Adipocyte (in vitro differentiated cells): ENCODE results near the gene RFT1.

Source experiments
- DNase-seq: peaks from one replicate; pipeline ENCODE4 v3.0.0-alpha.2; 2015; ENCODE audit warnings: low read depth
- H3K27me3 ChIP-seq: replicated peaks from 2 replicates; pipeline ENCODE4 v1.7.0; 2013; ENCODE audit warnings: mild to moderate bottlenecking, low read length, moderate library complexity; ENCODE audit not compliant: control insufficient read depth, insufficient read depth
- H3K36me3 ChIP-seq: 2 replicates; pipeline ENCODE4 v1.7.0; 2013; ENCODE audit warnings: low read length, mild to moderate bottlenecking, moderate library complexity; ENCODE audit not compliant: control insufficient read depth, insufficient read depth, severe bottlenecking
- H3K4me1 ChIP-seq: 2 replicates; pipeline ENCODE4 v1.7.0; 2013; ENCODE audit warnings: mild to moderate bottlenecking, low read length, moderate library complexity; ENCODE audit not compliant: control insufficient read depth, insufficient read depth
- H3K4me3 ChIP-seq: 2 replicates; pipeline ENCODE4 v1.7.0; 2013; ENCODE audit warnings: mild to moderate bottlenecking, low read length, moderate library complexity
- H3K9ac ChIP-seq: 2 replicates; pipeline ENCODE4 v1.7.0; 2013; ENCODE audit warnings: mild to moderate bottlenecking, low read length, moderate library complexity
- H3K9me3 ChIP-seq: 2 replicates; pipeline ENCODE4 v1.7.0; 2013; ENCODE audit warnings: mild to moderate bottlenecking, low read length, moderate library complexity; ENCODE audit not compliant: control insufficient read depth

The RFT1 gene

DNA sequence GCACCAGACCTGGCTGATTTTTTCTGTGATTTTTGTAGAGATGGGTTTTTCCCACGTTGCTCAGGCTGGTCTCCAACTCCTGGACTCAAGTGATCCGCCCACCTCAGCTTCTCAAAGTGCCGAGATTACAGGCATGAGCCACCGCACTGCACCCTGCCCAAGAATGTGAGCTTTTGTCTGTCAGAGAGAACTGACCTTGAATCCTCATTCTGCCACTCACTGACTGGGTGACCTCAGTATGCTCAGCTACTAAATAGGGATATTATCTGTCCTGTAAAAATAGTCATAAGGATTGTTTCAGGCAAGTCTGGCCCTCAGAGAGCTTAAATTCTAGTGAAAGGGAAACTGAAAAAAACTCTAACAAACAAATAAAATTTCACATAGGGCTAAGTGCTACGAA is 2.1 kb upstream of the RFT1 start:
- Histone ChIP-seq H3K27me3 (no peaks in the 10 kb centered on the region), H3K4me3 (no peak overlapping the region), H3K36me3 (no peaks in the 10 kb centered on the region), H3K4me1 (peaks cover 19% of the 10 kb centered on the region), H3K9ac (no peak overlapping the region), H3K9me3 (no peaks in the 10 kb centered on the region)
- no peak for DNase-seq

- Histone ChIP-seq H3K4me1 (peaks cover 19% of the 10 kb centered on the region), H3K9me3 (no peaks in the 10 kb centered on the region), H3K4me3 (peak overlapping the region; percentile 94), H3K9ac (peak overlapping the region; percentile 93), H3K27me3 (no peaks in the 10 kb centered on the region), H3K36me3 (peaks cover under 1% of the 10 kb centered on the region)
- DNase-seq, result no peak
Measured at GRCh38 chr3:53131096-53131495, 861 bp upstream of the RFT1 start.

DNA sequence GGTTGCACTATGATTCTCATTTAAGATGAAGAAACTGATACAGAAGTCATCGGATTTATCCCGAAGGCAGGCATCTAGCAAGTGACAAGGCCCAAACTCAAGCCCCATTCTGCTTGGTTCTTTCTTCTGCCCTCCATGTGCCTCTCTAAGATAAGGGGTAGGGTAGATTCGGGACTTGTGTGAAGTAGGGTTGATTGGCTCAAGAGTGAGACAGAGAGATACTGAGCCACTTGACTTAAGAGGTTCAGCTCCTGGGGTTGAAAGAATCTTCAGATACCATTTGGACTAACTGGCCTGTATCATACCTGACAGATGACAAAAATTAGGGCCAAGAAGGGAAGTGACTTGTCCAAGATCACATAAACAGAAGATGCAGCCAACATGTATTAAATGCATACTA is 891 bp downstream of the RFT1 start:
- H3K36me3 ChIP-seq, result peaks cover 18% of the 10 kb centered on the region
- no peaks in the 10 kb centered on the region for H3K27me3 ChIP-seq
- DNase-seq, result no peak
- peaks cover 15% of the 10 kb centered on the region for H3K4me1 ChIP-seq
- no peaks in the 10 kb centered on the region for H3K9me3 ChIP-seq
- peak overlapping the region; percentile 93 for H3K9ac ChIP-seq
- peak overlapping the region; percentile 94 for H3K4me3 ChIP-seq

DNA sequence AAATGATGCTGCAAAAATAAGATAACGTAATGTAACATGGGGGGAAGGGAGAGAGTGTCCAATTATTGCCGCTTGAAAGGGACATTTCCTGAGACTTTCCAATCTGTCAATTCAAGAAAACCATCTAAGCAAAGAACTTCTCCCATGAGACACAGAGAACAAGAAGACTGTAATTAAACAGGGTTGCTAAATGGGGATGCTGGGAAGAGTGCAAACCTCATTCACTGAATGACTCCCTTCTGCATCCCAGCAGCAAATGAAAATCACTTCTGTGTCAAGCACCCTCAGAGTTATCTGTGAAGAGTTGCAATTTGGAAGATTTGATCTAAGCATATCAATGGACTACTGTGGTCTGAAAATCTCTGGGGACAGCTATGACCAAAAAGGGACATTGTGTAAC is 3.6 kb downstream of the RFT1 start:
- Histone ChIP-seq H3K27me3 (no peaks in the 10 kb centered on the region), H3K9ac (no peak overlapping the region), H3K4me1 (peaks cover 27% of the 10 kb centered on the region), H3K36me3 (peaks cover 43% of the 10 kb centered on the region), H3K9me3 (no peaks in the 10 kb centered on the region), H3K4me3 (no peak overlapping the region)
- DNase-seq, result no peak

- Histone ChIP-seq H3K4me1 (peaks cover 11% of the 10 kb centered on the region), H3K9me3 (no peaks in the 10 kb centered on the region), H3K4me3 (no peak overlapping the region), H3K9ac (no peak overlapping the region), H3K36me3 (peaks cover 69% of the 10 kb centered on the region), H3K27me3 (no peaks in the 10 kb centered on the region)
- no peak for DNase-seq
Measured at GRCh38 chr3:53123953-53124352, 6.3 kb downstream of the RFT1 start.

GRCh38 chr3:53123510-53123909 is 6.7 kb downstream of the RFT1 start:
- no peaks in the 10 kb centered on the region for H3K27me3 ChIP-seq
- H3K4me1 ChIP-seq, result peaks cover 11% of the 10 kb centered on the region
- no peak for DNase-seq
- H3K4me3 ChIP-seq, result no peak overlapping the region
- no peak overlapping the region for H3K9ac ChIP-seq
- H3K36me3 ChIP-seq, result peaks cover 73% of the 10 kb centered on the region
- no peaks in the 10 kb centered on the region for H3K9me3 ChIP-seq

DNA sequence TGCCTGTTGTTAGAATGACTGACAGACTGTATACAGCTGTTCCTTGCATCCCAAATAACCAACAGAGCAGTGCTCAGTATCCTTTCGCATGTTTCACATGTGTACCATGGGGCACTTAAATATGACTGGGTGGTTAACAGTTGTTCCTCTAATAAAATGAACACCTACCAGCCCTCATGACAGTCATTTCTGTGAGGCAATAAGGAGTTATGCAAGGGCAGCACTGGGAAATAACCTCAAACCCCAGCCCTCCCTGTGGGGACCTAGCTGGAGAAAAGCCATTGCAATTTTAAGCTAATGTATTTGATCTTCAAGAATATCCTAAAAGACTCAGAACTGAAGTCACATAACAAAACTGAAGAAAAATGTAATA is 7.3 kb downstream of the RFT1 start:
- H3K27me3 ChIP-seq, result no peaks in the 10 kb centered on the region
- no peak overlapping the region for H3K9ac ChIP-seq
- no peaks in the 10 kb centered on the region for H3K9me3 ChIP-seq
- no peak for DNase-seq
- no peak overlapping the region for H3K4me3 ChIP-seq
- peaks cover 11% of the 10 kb centered on the region for H3K4me1 ChIP-seq
- H3K36me3 ChIP-seq, result peaks cover 79% of the 10 kb centered on the region

DNA sequence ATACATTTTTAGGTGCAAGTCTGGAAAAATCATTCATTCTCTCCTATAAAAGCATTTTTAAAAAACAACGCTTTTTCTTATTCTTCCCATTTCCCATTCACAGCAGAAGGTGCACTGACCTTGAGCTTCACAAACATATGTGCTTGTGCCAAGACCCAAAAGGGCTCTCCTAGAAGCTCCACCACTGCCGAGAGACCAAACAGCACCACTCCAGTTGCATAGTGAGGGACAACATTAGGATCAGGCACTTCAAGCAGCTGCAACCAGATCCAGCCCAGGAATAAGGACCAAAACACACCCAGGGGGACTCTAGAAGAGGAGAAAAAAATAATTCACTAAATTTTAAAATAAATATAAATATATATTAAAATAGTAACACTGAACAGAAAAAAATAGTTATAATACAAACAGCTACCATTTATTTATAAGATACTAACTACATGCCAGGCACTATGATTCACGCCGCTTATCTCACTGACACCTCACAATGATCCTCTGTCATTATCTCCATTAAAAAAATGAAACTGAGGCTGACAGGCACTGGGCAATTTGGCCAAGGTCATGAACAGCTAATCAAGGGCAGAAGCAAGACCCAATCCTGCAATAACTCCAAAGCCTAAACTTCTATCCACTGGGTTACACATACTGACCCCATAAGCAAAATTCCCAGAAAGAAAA is 7.8 kb downstream of the RFT1 start:
- Histone ChIP-seq H3K4me1 (peaks cover 11% of the 10 kb centered on the region), H3K27me3 (no peaks in the 10 kb centered on the region), H3K4me3 (no peak overlapping the region), H3K36me3 (peaks cover 84% of the 10 kb centered on the region), H3K9ac (no peak overlapping the region), H3K9me3 (no peaks in the 10 kb centered on the region)
- no peak for DNase-seq

DNA sequence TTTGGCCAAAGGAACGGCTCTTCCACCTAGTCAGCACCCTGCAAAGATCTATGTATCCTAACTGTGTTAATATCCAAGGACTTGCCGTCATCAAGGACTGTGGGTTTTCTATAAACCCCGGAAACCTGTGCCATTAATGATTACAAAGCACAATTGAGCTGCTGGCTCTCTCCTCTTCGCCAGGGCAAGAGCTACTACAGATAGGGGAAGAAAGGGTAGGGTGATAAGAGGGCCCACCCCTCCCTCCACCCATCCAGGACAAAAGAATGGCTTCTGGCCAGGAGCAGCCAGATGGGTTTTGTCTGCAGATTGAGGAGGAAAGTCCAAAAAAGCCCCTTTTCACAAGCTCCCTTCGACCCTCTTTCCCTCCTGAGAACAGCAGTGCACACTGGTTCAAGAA is 9.9 kb downstream of the RFT1 start:
- H3K36me3 ChIP-seq, result peaks cover 84% of the 10 kb centered on the region
- no peak overlapping the region for H3K4me3 ChIP-seq
- H3K27me3 ChIP-seq, result no peaks in the 10 kb centered on the region
- H3K9me3 ChIP-seq, result no peaks in the 10 kb centered on the region
- H3K4me1 ChIP-seq, result peaks cover 11% of the 10 kb centered on the region
- DNase-seq, result no peak
- H3K9ac ChIP-seq, result no peak overlapping the region

- peaks cover 3% of the 10 kb centered on the region for H3K4me1 ChIP-seq
- no peaks in the 10 kb centered on the region for H3K27me3 ChIP-seq
- no peak for DNase-seq
- no peak overlapping the region for H3K4me3 ChIP-seq
- no peak overlapping the region for H3K9ac ChIP-seq
- peaks cover 52% of the 10 kb centered on the region for H3K36me3 ChIP-seq
- H3K9me3 ChIP-seq, result no peaks in the 10 kb centered on the region
Measured at GRCh38 chr3:53116956-53117355, 13.3 kb downstream of the RFT1 start.

DNA sequence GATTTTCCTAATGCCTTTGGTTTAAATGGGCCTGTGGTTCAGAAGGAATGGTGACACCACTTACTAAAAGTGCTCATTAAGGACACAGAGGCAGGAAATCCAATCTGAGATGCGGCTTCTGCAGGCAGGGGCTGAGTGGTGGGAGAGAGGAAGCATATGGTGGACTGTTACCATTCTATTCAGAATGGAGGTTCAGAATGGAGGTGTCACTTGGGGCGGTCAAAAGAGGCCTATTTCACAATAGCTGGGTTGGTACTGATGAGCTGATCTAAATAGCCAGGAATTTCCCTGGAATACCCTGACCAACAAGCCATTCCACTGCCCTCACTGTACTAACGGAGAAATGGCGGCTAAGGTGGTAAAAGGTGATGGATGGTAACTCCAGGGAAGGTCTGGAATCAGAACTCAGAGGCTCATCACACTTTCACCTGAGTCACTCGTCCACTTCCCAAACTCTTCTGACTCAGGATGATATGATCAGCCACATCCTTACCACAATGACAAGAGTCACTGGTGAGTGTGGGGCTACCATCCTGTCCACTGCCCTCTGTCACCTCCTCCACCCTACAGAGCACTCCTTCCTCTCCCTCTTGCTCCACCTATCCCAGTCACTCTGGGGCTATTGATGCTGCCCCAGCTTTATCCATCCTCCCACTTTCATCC is 15.7 kb downstream of the RFT1 start:
- H3K9me3 ChIP-seq, result no peaks in the 10 kb centered on the region
- no peak for DNase-seq
- peaks cover 12% of the 10 kb centered on the region for H3K4me1 ChIP-seq

DNA sequence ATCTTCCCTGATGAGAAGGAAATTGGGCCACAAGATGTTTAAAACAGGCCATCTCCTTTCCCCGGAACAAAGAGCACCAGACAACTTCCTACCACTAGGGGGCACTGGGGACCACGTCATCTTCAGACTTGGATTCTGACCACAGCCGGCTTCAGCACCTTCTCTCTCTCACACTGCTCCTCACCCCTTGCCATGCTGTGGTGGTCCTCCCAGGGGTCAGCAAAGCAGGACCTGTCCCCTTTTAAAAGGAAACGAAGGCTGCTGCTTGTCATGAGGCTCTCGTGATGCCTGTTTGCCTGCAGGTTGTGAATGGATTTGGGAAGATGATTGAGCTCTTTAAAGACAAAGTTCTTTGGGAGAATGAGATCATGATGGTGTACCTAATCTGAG is 16.2 kb downstream of the RFT1 start:
- no peaks in the 10 kb centered on the region for H3K27me3 ChIP-seq
- H3K4me1 ChIP-seq, result peaks cover 15% of the 10 kb centered on the region
- H3K36me3 ChIP-seq, result peaks cover 30% of the 10 kb centered on the region
- no peaks in the 10 kb centered on the region for H3K9me3 ChIP-seq
- H3K9ac ChIP-seq, result no peak overlapping the region
- DNase-seq, result peak; percentile 95
- no peak overlapping the region for H3K4me3 ChIP-seq

More for the DNA sequence above, 15.7 kb downstream of the RFT1 start:
- no peaks in the 10 kb centered on the region for H3K27me3 ChIP-seq
- H3K9ac ChIP-seq, result no peak overlapping the region
- H3K4me3 ChIP-seq, result no peak overlapping the region
- peaks cover 32% of the 10 kb centered on the region for H3K36me3 ChIP-seq
